GM23338 (cell line): Measurements from ENCODE around the gene IPP. TPM values are rescaled to one million over a fixed set of nuclear protein-coding genes. Genes with fewer than 3 reads are reported as not detected.
A peak's percentile ranks its signal among the peaks of the same experiment; 100 is the strongest.

Experiments used
- ATAC-seq: fragments of 200-7000 bp; cut with Tn5 transposase; 3 replicates; pipeline ENCODE4 v1.9.1; 2020
- DNase-seq: peaks from one replicate; pipeline ENCODE4 v3.0.0-alpha.2; 2015; ENCODE audit warnings: low spot score
- H2AFZ ChIP-seq: fragments of 200-600 bp; sonication (generic); 2 replicates; pipeline ENCODE4 v1.8.0; 2016; ENCODE audit warnings: antibody characterized with exemption, mild to moderate bottlenecking, moderate library complexity
- H3F3A ChIP-seq: fragments of 200-600 bp; sonication (generic); replicated peaks from 2 replicates; pipeline ENCODE4 v1.8.0; 2017; ENCODE audit warnings: antibody characterized with exemption, mixed run types, low read depth
- H3K27ac ChIP-seq: fragments of 200-600 bp; sonication (generic); 2 replicates; pipeline ENCODE4 v1.6.1; 2016; ENCODE audit warnings: low read depth
- H3K27me3 ChIP-seq: fragments of 200-600 bp; sonication (generic); 2 replicates; pipeline ENCODE4 v1.8.0; 2016; ENCODE audit warnings: mild to moderate bottlenecking, mixed run types, moderate library complexity; ENCODE audit not compliant: insufficient read depth
- H3K36me3 ChIP-seq: fragments of 200-600 bp; sonication (generic); 2 replicates; pipeline ENCODE4 v1.8.0; 2016; ENCODE audit warnings: mild to moderate bottlenecking; ENCODE audit not compliant: insufficient read depth
- H3K4me1 ChIP-seq: fragments of 200-600 bp; sonication (generic); 2 replicates; pipeline ENCODE4 v1.8.0; 2016; ENCODE audit warnings: mild to moderate bottlenecking, moderate library complexity; ENCODE audit not compliant: insufficient read depth
- H3K4me2 ChIP-seq: fragments of 200-600 bp; sonication (generic); 2 replicates; pipeline ENCODE4 v1.7.1; 2017; ENCODE audit warnings: mixed run types
- H3K4me3 ChIP-seq: fragments of 200-600 bp; sonication (generic); 2 replicates; pipeline ENCODE4 v1.6.1; 2016; ENCODE audit warnings: mixed run types
- H3K79me2 ChIP-seq: fragments of 200-600 bp; sonication (generic); replicated peaks from 2 replicates; pipeline ENCODE4 v1.8.0; 2017; ENCODE audit warnings: mild to moderate bottlenecking; ENCODE audit not compliant: insufficient read depth
- H3K9me2 ChIP-seq: fragments of 200-600 bp; sonication (generic); 2 replicates; pipeline ENCODE4 v1.8.0; 2017; ENCODE audit not compliant: insufficient read depth
- H4K20me1 ChIP-seq: fragments of 200-600 bp; sonication (generic); replicated peaks from 2 replicates; pipeline ENCODE4 v1.8.0; 2017; ENCODE audit warnings: mild to moderate bottlenecking; ENCODE audit not compliant: insufficient read depth
- H3K27ac Mint-ChIP-seq: 2 replicates; pipeline ENCODE4 v1.8.0; 2020; ENCODE audit warnings: inconsistent platforms, mild to moderate bottlenecking, moderate library complexity, mixed read lengths
- H3K27me3 Mint-ChIP-seq: 3 replicates; pipeline ENCODE4 v1.8.0; 2022; ENCODE audit warnings: low read depth, mild to moderate bottlenecking, moderate library complexity, mixed read lengths, inconsistent platforms; ENCODE audit not compliant: insufficient read depth, poor library complexity
- H3K36me3 Mint-ChIP-seq: 3 replicates; pipeline ENCODE4 v1.8.0; 2021; ENCODE audit warnings: low read depth, mild to moderate bottlenecking, inconsistent platforms, moderate library complexity, mixed read lengths
- H3K4me1 Mint-ChIP-seq: 3 replicates; pipeline ENCODE4 v1.8.0; 2020; ENCODE audit warnings: mild to moderate bottlenecking, inconsistent platforms, mixed read lengths
- H3K4me3 Mint-ChIP-seq: 3 replicates; pipeline ENCODE4 v1.8.0; 2021; ENCODE audit warnings: moderate library complexity, mild to moderate bottlenecking, inconsistent platforms, mixed read lengths
- H3K9me3 Mint-ChIP-seq: 3 replicates; pipeline ENCODE4 v1.8.0; 2020; ENCODE audit warnings: moderate library complexity, mild to moderate bottlenecking, inconsistent platforms, mixed read lengths
- CTCF ChIP-seq, 2 experiments: fragments of 200-600 bp in 1 of 2; sonication (generic) in 1 of 2; conservative IDR thresholded peaks; 2 replicates each; pipeline versions ENCODE4 v1.5.1 to v1.6.1; 2016 to 2017; ENCODE audit warnings: antibody characterized with exemption in 2 of 2, low read depth in 2 of 2, mild to moderate bottlenecking in 2 of 2, moderate library complexity in 1 of 2
- JUNB ChIP-seq: IDR thresholded peaks from one replicate; pipeline ENCODE4 v1.6.1; 2016; ENCODE audit warnings: antibody characterized with exemption; ENCODE audit not compliant: unreplicated experiment
- POLR2AphosphoS5 ChIP-seq: IDR thresholded peaks from 2 replicates; pipeline ENCODE4 v1.6.1; 2016; ENCODE audit warnings: antibody characterized with exemption, low read depth
- STAT1 ChIP-seq: IDR thresholded peaks from one replicate; pipeline ENCODE4 v1.6.1; 2016; ENCODE audit warnings: antibody characterized with exemption; ENCODE audit not compliant: unreplicated experiment
- ZNF462 ChIP-seq: fragments of 250-450 bp; sonication (Bioruptor Pico); IDR thresholded peaks from 2 replicates; pipeline ENCODE4 v1.5.0; 2020; ENCODE audit warnings: mild to moderate bottlenecking, moderate library complexity
- polyA plus RNA-seq: library from polyadenylated mRNA; unstranded; fragments of >200 nt; fragmentation: Nextera tagmentation; extraction: Ambion mirVana; gene quantifications from 2 replicates; pipeline ENCODE4 v1.2.1, GENCODE V29; 2016
- total RNA-seq: library from RNA; depleted of rRNA; stranded (reverse); fragments of >200 nt; shearing (Covaris generic); gene quantifications from 2 replicates; pipeline ENCODE4 v1.2.3, GENCODE V29; 2014

IPP gene
- total and polyA plus RNA-seq, 2 experiments from 2014 or later = 1.8 to 2.8 TPM

GRCh38 chr1:45796381-45796780 lies 45.9 kb upstream of the IPP start (continued):
- TF ChIP-seq ZNF462 = no peak

GRCh38 chr1:45793942-45794604 lies 43.6 kb upstream of the IPP start:
- TF ChIP-seq STAT1 (no peak), JUNB (no peak), POLR2AphosphoS5 (no peak), CTCF (conservative IDR thresholded peaks at IDR 0.05; ENCODE audit: low read depth in 2 of 2) (peak in 1 of 2 experiments; percentile 19; a peak in 2 of 4 replicates)
- ATAC-seq = no peak
- H3K9me2 ChIP-seq = no peaks in the 10 kb centered on the region

More at GRCh38 chr1:45793942-45794604, 43.6 kb upstream of the IPP start:
- H3K4me3 ChIP-seq = no peak overlapping the region
- H2AFZ ChIP-seq = no peak overlapping the region
- H3K4me2 ChIP-seq = no peak overlapping the region
- Mint-ChIP-seq H3K27ac (no peak overlapping the region), H3K36me3 (no peaks in the 10 kb centered on the region), H3K27me3 (no peaks in the 10 kb centered on the region), H3K4me1 (no peaks in the 10 kb centered on the region), H3K9me3 (no peaks in the 10 kb centered on the region), H3K4me3 (no peak overlapping the region)
- no peaks in the 10 kb centered on the region for H3K4me1 ChIP-seq
- DNase-seq = no peak
- H3K36me3 ChIP-seq = no peaks in the 10 kb centered on the region
- no peaks in the 10 kb centered on the region for H4K20me1 ChIP-seq
- no peak overlapping the region for H3K27ac ChIP-seq
- H3K27me3 ChIP-seq = no peaks in the 10 kb centered on the region
- H3F3A ChIP-seq = no peaks in the 10 kb centered on the region
- no peaks in the 10 kb centered on the region for H3K79me2 ChIP-seq
